Glutamatergic neuron (in vitro differentiated cells): ENCODE measurements around the gene GPR173. TPM values are rescaled to one million over a fixed set of nuclear protein-coding genes. Genes with fewer than 3 reads are reported as not detected.
A peak's percentile ranks its signal among the peaks of the same experiment; 100 is the strongest.

ENCODE experiments used
- DNase-seq: peaks from one replicate; pipeline ENCODE4 v3.0.0; 2022
- H3K27ac Mint-ChIP-seq: one replicate; pipeline ENCODE4 v1.8.0; 2020; ENCODE audit warnings: mild to moderate bottlenecking, mixed read lengths, inconsistent platforms; ENCODE audit not compliant: unreplicated experiment
- H3K27me3 Mint-ChIP-seq: one replicate; pipeline ENCODE4 v1.8.0; 2020; ENCODE audit warnings: mild to moderate bottlenecking, moderate library complexity, mixed read lengths, inconsistent platforms; ENCODE audit not compliant: unreplicated experiment
- H3K36me3 Mint-ChIP-seq: one replicate; pipeline ENCODE4 v1.8.0; 2020; ENCODE audit warnings: mild to moderate bottlenecking, mixed read lengths, inconsistent platforms; ENCODE audit not compliant: unreplicated experiment
- H3K4me1 Mint-ChIP-seq: one replicate; pipeline ENCODE4 v1.8.0; 2020; ENCODE audit warnings: mild to moderate bottlenecking, low read depth, mixed read lengths, inconsistent platforms; ENCODE audit not compliant: unreplicated experiment
- H3K4me3 Mint-ChIP-seq: one replicate; pipeline ENCODE4 v1.8.0; 2020; ENCODE audit warnings: mild to moderate bottlenecking, mixed read lengths, inconsistent platforms; ENCODE audit not compliant: unreplicated experiment
- H3K9me3 Mint-ChIP-seq: one replicate; pipeline ENCODE4 v1.8.0; 2020; ENCODE audit warnings: mild to moderate bottlenecking, moderate library complexity, mixed read lengths, inconsistent platforms; ENCODE audit not compliant: unreplicated experiment
- CTCF ChIP-seq: fragments of 200-600 bp; sonication (generic); IDR thresholded peaks from one replicate; pipeline ENCODE4 v1.5.0; 2021; ENCODE audit not compliant: partially characterized antibody, unreplicated experiment
- total RNA-seq: library from RNA; stranded (reverse); fragmentation: NEBNext Ultra II Directional; extraction: Animal tissue kit (Norgen Biotek cat#: 25700); gene quantifications from one replicate; pipeline ENCODE4 v1.2.1, GENCODE V29; 2021; ENCODE audit not compliant: unreplicated experiment

The GPR173 gene
- total RNA-seq, 1 donor from 2014 or later, result 85.3 TPM

- Mint-ChIP-seq H3K27me3 (no peaks in the 10 kb centered on the region), H3K36me3 (no peaks in the 10 kb centered on the region), H3K4me1 (no peaks in the 10 kb centered on the region), H3K4me3 (no peak overlapping the region), H3K9me3 (no peaks in the 10 kb centered on the region), H3K27ac (no peak overlapping the region)
- TF ChIP-seq CTCF, result no peak
- DNase-seq, result no peak
Observed at GRCh38 chrX:53115550-53115874, 66.9 kb downstream of the GPR173 start.

DNA sequence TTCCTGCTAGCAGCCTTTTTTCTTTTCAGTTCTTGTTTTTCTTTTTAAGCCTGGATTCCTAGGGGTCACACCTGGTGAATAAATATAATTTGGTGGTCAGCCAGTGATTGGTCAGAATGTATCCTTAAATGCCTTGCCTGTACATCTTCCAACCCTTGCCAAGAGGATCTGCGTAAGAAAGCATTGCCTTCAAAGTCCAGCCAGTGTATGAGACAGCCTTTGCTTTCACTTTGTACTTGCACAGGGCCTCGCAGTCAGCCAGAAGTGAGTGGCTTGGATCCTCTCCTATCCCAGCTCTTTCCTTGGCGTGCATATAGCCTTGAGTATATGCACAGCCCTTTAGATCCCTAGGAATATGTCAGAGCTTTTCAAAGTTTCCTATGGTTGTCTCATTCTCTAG is 67.5 kb downstream of the GPR173 start:
- H3K4me1 Mint-ChIP-seq, result no peaks in the 10 kb centered on the region
- H3K36me3 Mint-ChIP-seq, result no peaks in the 10 kb centered on the region
- no peaks in the 10 kb centered on the region for H3K9me3 Mint-ChIP-seq
- no peak for DNase-seq
- H3K4me3 Mint-ChIP-seq, result no peak overlapping the region
- H3K27ac Mint-ChIP-seq, result peak overlapping the region; percentile 18
- H3K27me3 Mint-ChIP-seq, result no peaks in the 10 kb centered on the region
- no peak for TF ChIP-seq CTCF

GRCh38 chrX:53122013-53122412 is 73.4 kb downstream of the GPR173 start:
- H3K27ac Mint-ChIP-seq, result no peak overlapping the region
- no peak overlapping the region for H3K4me3 Mint-ChIP-seq
- no peak for TF ChIP-seq CTCF
- no peaks in the 10 kb centered on the region for H3K4me1 Mint-ChIP-seq
- peaks cover 5% of the 10 kb centered on the region for H3K36me3 Mint-ChIP-seq
- peaks cover 4% of the 10 kb centered on the region for H3K9me3 Mint-ChIP-seq
- no peak for DNase-seq
- peaks cover 2% of the 10 kb centered on the region for H3K27me3 Mint-ChIP-seq

- DNase-seq, result no peak
- Mint-ChIP-seq H3K27me3 (peaks cover 2% of the 10 kb centered on the region), H3K9me3 (peaks cover 4% of the 10 kb centered on the region), H3K27ac (no peak overlapping the region), H3K36me3 (peaks cover 5% of the 10 kb centered on the region), H3K4me3 (no peak overlapping the region), H3K4me1 (no peaks in the 10 kb centered on the region)
- no peak for TF ChIP-seq CTCF
Observed at GRCh38 chrX:53125506-53125905, 76.9 kb downstream of the GPR173 start.

- no peak for TF ChIP-seq CTCF
- H3K27me3 Mint-ChIP-seq, result peaks cover 2% of the 10 kb centered on the region
- H3K4me1 Mint-ChIP-seq, result no peaks in the 10 kb centered on the region
- H3K27ac Mint-ChIP-seq, result no peak overlapping the region
- H3K9me3 Mint-ChIP-seq, result peaks cover 4% of the 10 kb centered on the region
- H3K4me3 Mint-ChIP-seq, result no peak overlapping the region
- no peak for DNase-seq
- peaks cover 5% of the 10 kb centered on the region for H3K36me3 Mint-ChIP-seq
Observed at GRCh38 chrX:53126377-53126776, 77.8 kb downstream of the GPR173 start.
